Fibroblast of skin of abdomen (primary cell): ENCODE measurements around the gene C19orf44.
"Not testable (repeated sequence)": the region's sequence is repeated elsewhere in the genome, so short reads cannot be mapped to it uniquely, and the experiment has no call there.

Source experiments
- DNase-seq: peaks from one replicate; pipeline ENCODE4 v3.0.0-alpha.2; 2013

C19orf44 gene

DNA sequence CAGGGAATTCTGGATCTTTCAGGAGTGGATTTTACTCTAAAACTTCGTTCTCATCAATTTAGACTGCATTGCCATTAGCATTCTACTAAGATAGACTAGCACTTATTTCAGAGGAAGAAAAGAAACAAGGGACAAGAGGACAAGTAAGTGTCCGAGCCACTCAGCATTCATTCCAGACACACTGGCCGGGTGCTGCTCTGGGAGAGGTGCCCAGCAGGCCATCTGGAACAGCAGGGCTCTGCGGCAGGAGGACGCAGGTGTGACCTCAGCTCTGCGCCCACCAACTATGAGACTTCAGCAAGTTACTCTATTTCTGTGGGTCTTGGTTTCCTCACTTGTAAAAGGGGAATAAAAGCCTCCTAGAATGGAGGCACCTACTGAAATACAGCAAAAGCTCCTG is 28.6 kb upstream of the C19orf44 start:
- no peak for DNase-seq

GRCh38 chr19:16470541-16470910 is 25.7 kb upstream of the C19orf44 start:
- DNase-seq = no peak

DNA sequence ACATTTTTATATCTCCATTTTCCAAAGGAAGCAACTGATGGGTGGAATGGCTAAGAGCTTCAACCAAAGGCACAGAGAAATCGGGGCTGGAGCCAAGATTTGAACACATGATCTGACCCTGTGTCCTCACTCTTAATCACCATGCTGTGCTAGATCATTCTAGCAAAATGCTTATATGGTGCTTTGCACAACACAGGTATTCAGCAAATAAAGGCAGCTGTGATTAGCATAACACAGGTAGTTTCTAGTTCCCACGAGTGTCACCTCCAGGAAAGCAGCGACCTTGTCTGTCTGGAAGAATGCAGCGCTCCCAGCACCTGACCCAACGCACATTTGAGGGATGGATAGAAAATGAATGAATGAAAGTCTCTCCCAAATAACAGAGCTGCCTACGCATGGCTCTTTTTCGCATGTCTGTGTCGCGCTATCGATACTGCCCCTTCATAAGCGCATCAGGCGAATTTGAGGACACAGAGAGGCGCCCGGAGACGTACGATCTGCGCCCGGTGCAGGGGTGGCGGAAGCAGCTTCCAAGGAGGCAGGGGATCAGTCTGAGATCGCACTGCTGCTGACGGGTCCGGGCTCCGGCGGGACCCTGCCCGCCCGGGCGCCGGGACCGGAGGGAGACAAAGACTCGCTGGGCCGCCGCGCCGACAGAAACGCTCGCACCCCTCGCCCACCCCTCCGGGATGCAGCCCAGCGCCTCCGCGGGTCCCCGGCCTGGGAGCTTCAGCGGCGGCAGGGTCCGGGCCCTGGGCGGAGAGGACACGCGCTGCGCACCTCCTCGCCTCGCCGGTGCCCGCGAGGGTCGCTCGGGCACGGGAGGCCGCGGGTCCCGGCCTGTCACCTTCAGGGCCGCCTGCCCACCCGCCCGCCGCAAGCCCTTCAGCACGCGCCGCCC is 25.0 kb upstream of the C19orf44 start:
- no peak for DNase-seq

- not testable (repeated sequence) for DNase-seq
Observed at GRCh38 chr19:16472559-16472899, 23.7 kb upstream of the C19orf44 start.

DNA sequence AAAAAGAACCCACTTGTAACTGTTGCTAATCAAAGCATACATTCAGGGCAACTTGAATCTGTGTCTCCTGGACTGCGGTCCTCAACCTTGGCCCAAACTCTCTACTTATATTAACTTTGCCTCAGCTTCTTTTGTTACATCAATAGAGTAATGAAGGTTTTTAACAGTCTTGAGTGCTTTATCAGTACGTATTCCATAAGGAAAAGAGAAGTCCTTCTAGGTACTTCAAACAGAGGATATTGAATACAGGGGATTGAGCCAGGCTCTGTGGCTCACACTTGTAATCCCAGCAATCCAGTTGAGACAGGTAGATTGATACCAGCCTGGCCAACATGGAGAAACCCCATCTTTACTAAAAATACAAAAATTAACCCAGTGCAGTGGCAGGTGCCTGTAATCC is 23.2 kb upstream of the C19orf44 start:
- DNase-seq = no peak

GRCh38 chr19:16473875-16474392 is 22.3 kb upstream of the C19orf44 start:
- DNase-seq = no peak

- DNase-seq = no peak
Observed at GRCh38 chr19:16476401-16476800, 19.8 kb upstream of the C19orf44 start.

DNA sequence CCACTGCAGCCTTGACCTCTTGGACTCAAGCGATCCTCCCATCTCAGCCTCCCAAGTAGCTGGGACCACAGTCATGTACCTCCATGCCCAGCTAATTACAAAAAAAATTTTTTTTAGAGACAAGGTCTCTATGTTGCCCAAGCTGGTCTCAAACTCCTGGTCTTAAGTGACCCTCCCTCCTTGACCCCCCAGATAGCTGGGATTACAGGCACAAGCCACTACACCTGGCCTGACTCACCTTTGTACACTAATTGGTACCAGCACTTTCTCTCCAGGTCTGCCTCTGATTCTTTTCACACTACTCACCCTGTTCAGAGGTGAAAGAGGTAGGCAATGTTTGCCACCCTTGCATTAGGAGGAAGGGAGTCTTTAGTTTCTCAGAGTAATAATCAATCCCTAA is 18.9 kb upstream of the C19orf44 start:
- DNase-seq = no peak

DNA sequence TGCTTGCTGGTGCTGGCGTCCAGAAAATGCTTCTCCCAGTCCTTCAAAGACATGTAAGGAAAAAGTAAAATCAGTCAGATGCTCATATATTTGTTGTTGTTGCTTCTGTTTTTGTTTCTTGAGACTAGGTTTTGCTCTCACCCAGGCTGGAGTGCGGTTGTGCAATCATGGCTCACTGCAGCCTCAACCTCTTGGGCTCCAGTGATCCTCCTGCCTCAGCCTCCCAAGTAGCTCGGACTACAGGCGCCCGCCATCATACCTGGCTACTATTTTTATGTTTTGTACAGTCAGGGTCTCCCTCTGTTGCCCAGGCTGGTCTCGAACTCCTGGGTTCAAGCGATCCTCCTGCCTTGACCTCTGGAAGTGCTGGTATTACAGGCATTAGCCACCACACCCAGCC is 13.4 kb upstream of the C19orf44 start:
- DNase-seq = no peak

DNA sequence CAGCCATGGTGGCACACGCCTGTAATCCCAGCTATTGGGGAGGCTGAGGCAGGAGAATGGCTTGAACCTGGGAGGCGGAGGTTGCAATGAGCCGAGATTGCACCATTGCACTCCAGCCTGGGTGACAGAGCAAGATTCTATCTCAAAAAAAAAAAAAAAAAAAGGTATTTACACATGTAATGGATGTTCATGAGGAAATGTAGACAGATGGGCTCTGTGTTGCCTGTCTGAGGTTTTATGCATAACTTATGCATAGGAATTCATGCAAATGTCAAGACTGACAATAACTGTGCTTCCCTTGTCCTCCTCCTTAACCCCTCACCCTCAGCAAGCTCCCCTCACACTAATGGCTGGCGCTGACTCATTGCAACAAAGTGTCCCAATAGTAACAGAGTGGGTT is 9.7 kb upstream of the C19orf44 start:
- DNase-seq = not testable (repeated sequence)

- peak; percentile 36 for DNase-seq
Observed at GRCh38 chr19:16496613-16496983, 404 bp downstream of the C19orf44 start.

GRCh38 chr19:16497042-16497441 is 848 bp downstream of the C19orf44 start:
- DNase-seq = no peak

DNA sequence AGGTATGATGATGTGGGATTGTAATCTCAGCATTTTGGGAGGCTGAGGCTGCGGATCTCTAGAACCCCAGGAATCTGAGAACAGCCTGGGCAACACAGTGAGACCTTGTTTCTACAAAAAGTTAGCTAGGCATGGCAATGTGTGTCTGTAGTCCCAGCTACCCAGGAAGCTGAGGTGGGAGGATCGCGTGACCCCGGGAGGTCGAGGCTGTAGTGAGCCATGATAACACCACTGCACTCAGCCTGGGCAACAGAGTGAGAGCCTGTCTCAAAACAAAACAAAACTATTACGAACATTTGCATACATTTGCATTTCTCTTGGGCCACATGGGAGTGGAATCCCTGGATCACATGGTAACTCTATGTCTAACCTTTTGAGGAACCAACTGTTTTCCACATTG is 1.6 kb downstream of the C19orf44 start:
- DNase-seq = no peak

DNA sequence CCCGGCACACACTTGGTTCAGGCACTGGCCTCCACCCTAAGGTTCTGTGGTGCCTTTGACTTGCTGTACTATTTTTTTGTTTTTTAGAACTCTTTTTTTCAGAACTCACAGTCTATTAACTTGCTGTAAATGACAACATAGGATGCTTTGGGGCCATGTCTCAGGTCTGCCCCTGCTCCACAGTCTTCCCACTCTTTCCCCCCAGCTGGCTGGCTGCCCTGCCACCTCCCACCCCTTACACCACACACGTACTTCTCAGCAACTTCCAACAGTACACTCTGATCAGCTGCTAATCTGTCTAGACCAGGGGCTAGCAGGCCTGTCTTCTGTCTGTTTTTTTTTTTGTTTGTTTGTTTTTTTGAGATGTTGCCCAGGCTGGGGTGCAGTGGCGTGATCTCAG is 8.1 kb downstream of the C19orf44 start:
- no peak for DNase-seq

- DNase-seq = not testable (repeated sequence)
Observed at GRCh38 chr19:16506161-16506560, 10.0 kb downstream of the C19orf44 start.

- no peak for DNase-seq
Observed at GRCh38 chr19:16506961-16507360, 10.8 kb downstream of the C19orf44 start.

- no peak for DNase-seq
Observed at GRCh38 chr19:16508546-16508945, 12.4 kb downstream of the C19orf44 start.

DNA sequence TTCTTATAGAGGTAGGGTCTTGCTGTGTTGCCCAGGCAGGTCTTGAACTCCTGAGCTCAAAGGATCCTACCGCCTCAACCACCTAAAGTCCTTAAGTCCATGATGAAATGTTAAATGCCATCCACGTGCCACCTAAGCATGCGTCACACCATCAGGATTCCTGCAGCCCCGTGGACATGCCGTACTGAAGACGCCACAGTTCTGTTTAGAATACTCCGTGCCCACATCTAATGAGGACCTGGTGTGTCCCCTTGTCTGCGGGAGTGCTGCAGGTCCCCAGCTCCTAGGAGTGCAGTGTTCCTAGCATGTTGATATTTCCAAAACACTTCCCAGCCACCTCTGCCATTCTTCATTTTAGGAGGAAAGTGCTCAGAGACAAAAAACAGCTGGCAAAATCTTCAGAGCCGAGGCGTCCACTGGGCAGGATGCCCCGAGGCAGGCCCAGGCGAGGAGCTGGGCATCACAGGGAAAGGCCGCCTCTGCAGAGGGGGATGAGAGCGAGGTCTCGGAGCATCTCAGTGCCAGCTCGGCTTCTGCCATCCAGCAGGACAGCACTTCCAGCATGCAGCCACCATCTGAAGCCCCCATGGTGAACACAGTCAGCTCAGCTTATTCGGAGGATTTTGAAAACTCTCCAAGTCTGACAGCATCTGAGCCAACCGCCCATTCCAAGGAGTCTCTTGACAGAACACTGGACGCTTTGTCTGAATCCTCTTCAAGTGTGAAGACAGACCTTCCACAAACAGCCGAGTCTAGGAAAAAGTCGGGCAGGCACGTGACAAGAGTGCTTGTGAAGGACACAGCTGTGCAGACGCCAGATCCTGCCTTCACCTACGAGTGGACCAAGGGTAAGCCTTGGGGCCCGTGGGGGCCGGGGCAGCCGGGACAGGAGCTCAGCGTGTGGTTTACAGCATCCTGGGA is 13.2 kb downstream of the C19orf44 start:
- DNase-seq = no peak

DNA sequence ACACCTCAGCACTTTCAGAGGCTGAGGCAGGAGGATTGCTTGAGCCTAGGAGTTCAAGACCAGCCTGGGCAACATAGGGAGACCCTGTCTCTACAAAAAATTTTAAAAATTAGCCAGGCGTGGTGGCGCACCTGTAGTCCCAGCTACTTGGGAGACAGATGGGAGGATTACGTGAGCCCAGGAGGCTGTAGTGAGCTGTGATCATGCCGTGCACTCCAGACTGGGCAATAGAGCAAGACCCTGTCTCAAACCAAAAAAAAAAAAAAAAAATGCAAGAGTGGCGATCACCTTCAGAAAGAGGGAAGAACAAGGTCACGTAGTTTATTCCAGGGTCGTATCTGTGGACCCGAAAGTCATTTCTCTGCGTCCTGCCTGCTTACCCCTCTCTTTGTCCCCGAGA is 16.4 kb downstream of the C19orf44 start:
- DNase-seq = not testable (repeated sequence)

DNA sequence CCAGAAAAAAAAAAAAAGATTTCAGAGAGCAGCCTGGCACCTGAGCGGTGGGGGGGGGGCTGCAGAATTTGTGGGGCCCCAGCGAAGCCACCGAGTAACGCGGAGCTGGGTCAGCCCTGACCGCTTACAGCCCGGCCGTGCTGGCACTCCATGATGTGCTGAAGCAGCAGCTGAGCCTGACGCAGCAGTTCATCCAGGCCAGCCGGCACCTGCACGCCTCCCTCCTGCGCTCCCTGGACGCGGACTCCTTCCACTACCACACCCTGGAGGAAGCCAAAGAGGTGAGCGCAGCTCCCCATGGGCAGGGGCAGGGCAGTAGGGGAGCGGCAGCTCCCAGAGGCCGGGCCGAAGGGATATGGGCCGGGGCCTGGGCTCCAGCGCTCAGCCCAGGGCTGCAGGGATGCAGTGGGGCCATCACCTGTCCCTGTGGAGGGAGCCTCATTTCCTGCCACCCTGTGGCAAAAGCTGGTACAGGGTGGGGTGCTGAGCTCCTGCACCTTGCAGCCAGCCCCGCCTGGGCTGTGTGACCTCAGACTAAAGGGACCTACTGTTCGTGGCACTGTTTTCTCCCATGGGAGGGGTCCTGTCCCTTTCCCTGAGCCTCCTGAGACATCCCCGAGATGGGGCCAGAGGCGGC is 18.3 kb downstream of the C19orf44 start:
- DNase-seq = no peak

DNA sequence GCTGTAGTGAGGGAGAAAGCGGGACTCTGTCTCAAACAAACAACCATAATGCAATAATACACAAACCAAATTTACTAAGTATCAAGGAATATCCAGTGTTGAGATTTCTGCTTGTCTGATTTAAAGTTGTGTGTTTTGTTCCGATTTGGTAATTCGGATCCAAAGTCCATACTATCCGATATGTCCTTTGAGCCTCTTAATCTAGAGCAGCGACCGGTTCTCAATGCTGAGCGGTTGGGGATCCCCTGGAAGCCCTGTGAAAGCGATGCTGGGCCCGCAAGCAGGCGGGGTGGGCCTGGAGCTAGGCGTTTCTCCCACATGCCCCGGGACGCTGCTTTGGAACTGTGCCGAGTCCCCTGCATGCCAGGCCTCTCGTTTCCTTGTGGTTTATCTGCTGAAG is 20.2 kb downstream of the C19orf44 start:
- no peak for DNase-seq

- DNase-seq = no peak
Observed at GRCh38 chr19:16516923-16517610, 20.9 kb downstream of the C19orf44 start.
